Aorta (tissue), 5 donors: ENCODE measurements around the gene G6PC1. TPM values are rescaled to one million over a fixed set of nuclear protein-coding genes. Genes with fewer than 3 reads are reported as not detected.

Experiments used
- ATAC-seq: fragments of 200-7000 bp; cut with Tn5 transposase; one replicate; pipeline ENCODE4 v1.9.1; 2022; ENCODE audit warnings: moderate library complexity; ENCODE audit not compliant: low FRiP score
- DNase-seq, 2 donors: peaks; one replicate each; pipeline ENCODE4 v3.0.0-alpha.2; 2020
- H3K27ac ChIP-seq, 2 donors: one replicate each; pipeline ENCODE4 v1.5.1; 2013; ENCODE audit warnings: low read length in 2 of 2, mild to moderate bottlenecking in 2 of 2, moderate library complexity in 2 of 2, control low read depth in 1 of 2, inconsistent platforms in 1 of 2, low read depth in 1 of 2
- H3K27me3 ChIP-seq, 2 donors: one replicate each; pipeline ENCODE4 v1.6.1; 2013; ENCODE audit warnings: control low read depth in 1 of 2, low read length in 1 of 2, mild to moderate bottlenecking in 1 of 2, moderate library complexity in 1 of 2; ENCODE audit not compliant: insufficient read depth in 2 of 2, control insufficient read depth in 1 of 2
- H3K36me3 ChIP-seq, 2 donors: one replicate each; pipeline ENCODE4 v1.6.1; 2013; ENCODE audit warnings: control low read depth in 1 of 2, low read length in 1 of 2, mild to moderate bottlenecking in 1 of 2; ENCODE audit not compliant: insufficient read depth in 2 of 2, control insufficient read depth in 1 of 2
- H3K4me1 ChIP-seq, 2 donors: one replicate each; pipeline ENCODE4 v1.6.1; 2013; ENCODE audit warnings: low read length in 2 of 2, control low read depth in 1 of 2, mild to moderate bottlenecking in 1 of 2, moderate library complexity in 1 of 2; ENCODE audit not compliant: insufficient read depth in 2 of 2, control insufficient read depth in 1 of 2
- H3K4me3 ChIP-seq, 2 donors: one replicate each; pipeline ENCODE4 v1.5.1; 2013; ENCODE audit warnings: low read length in 2 of 2, control low read depth in 1 of 2, mild to moderate bottlenecking in 1 of 2
- H3K9me3 ChIP-seq: one replicate; pipeline ENCODE4 v1.6.1; 2013; ENCODE audit warnings: mild to moderate bottlenecking, low read length; ENCODE audit not compliant: control insufficient read depth
- WGBS, 2 donors: extraction: QIAGEN DNeasy Blood & Tissue Kit; methylation state at CpG; one replicate each; pipeline ENCODE4 v1.1.7; 2013; 5-methylcytosine and 5-hydroxymethylcytosine counted together
- intact Hi-C, 2 donors: fragments of 100-400 bp; cut with DNase I; formaldehyde crosslinking; loops; one replicate each; pipeline versions ENCODE4 v1.14.2 to v1.15.0; 2022
- polyA plus RNA-seq, 2 donors: library from polyadenylated mRNA; stranded (reverse); fragments of 200-250 nt; gene quantifications; one replicate each; pipeline ENCODE4 v1.2.3, GENCODE V29; 2013
- total RNA-seq, 2 donors: library from RNA; stranded (reverse); fragmentation: NEBNext Ultra II Directional; extraction: Animal tissue kit (Norgen Biotek cat#: 25700); gene quantifications; one replicate each; pipeline ENCODE4 v1.2.1, GENCODE V29; 2021
- donor health status: healthy with polysubstance abuse.
- donor health status: Bipolar disorder and iron deficiency.
- donor health status: DM: no; HTN: no; CAD: no.
- donor health status: DM: no; HTN: no; CAD: no.
- donor health status: DM: yes; HTN: yes; CAD: no.

Gene G6PC1
- total and polyA plus RNA-seq, 4 donors, result 3.0 TPM; not detected in 3

DNA sequence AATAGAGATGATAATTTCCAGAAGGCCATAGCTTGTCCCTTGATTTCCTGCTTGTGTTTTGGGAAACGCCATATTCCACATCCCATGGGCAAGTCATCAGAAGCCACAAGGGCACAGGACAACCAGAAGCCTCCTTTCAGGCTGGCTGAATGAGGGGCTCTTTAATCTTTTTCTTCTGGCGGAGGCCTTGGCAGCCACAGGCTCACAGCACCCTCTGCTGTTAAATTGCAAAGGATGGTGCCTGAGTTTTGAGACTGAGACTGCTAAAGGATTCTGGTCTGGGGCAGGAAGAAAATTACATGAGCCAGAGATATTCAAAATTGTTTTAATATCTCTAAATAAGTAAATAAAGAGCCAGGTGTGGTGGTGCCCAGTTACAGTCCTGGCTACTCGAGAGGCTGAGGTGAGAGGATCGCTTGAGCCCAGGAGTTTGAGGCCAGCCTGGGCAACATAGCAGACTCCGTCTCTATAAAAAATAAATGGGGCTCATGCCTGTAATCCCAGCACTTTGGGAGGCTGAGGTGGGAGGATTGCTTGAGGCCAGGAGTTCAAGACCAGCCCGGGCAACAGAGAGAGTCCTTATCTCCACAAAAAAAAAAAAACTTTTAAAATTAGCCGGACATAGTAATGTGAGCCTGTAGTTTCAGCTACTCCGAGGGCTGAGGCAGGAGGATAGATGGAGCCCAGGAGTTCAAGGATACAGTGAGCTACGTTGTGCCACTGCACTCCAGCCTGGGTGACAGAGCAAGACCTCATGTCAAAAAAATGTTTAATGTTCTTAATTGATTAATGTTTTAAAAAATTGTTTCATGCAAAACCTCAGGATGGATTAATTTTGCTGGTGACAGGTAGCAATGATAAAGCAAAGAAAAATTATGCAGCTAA is 37.4 kb downstream of the G6PC1 start:
- WGBS, 2 donors, result 29 to 30% methylated on average over 9 of the region's 9 CpGs

DNA sequence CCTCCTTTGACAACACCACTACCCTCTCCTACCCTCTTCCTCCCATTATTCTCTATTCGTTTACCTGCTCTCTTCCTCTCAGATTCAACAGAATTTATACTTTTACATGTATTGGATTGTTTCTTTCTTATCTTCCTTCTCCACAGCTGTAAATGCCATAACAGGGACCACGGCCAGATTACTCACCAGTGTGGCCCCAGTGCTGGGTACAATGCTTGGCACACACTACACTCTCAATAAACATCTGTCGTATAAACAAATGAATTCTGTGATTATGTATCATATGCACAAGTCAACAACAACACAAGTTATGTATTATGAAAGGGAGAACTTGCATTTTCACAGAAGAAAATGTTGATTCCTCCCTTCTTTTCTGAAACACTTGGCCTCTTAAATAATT is 43.6 kb downstream of the G6PC1 start:
- Histone ChIP-seq H3K4me1 (peaks cover 3% of the 10 kb centered on the region in 2 donors), H3K36me3 (no peaks in the 10 kb centered on the region), H3K27me3 (no peaks in the 10 kb centered on the region), H3K9me3 (no peaks in the 10 kb centered on the region), H3K4me3 (no peak overlapping the region), H3K27ac (peak overlapping the region in 1 of 2 donors; percentile 28)
- no peak for DNase-seq
- no peak for ATAC-seq
- 12 to 17% methylated on average over 3 of the region's 3 CpGs for WGBS, 2 donors
- intact Hi-C loops, result no loop called here

More for the DNA sequence above, 37.4 kb downstream of the G6PC1 start:
- Histone ChIP-seq H3K4me3 (no peak overlapping the region), H3K36me3 (no peaks in the 10 kb centered on the region), H3K27ac (no peak overlapping the region), H3K27me3 (no peaks in the 10 kb centered on the region), H3K9me3 (no peaks in the 10 kb centered on the region), H3K4me1 (no peaks in the 10 kb centered on the region)
- DNase-seq (peak in 1 of 2 donors; percentile 52), ATAC-seq (peak; percentile 66)
- intact Hi-C loops, result loop anchor here (2.0 to 10.0 kb wide), 2 partner anchors 95 to 213 kb away; no protein-coding TSS in a partner anchor

DNA sequence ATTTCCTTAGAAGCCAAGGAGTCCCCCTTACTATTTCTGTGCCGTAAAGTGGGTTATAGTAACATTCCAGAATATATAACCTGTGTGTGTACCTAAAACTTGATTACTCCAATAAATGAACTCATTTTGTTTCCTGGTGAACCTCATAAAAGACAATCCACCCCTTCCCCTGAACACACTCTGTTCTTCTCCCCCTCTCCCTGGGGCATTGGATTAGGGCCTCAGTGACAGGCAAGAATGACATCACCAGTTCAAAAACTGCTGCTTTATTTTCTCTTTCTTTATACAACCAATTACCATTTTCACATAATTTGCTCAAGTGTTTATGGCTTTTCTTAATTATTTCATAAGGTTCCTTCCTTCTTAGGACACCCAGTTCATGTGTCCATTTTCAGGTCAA is 46.2 kb downstream of the G6PC1 start:
- peak overlapping the region; percentile 67 to 77 for H3K27ac ChIP-seq
- WGBS, 2 donors, result 44 to 45% methylated on average over 1 of the region's 1 CpG
- DNase-seq, result no peak
- no peaks in the 10 kb centered on the region for H3K9me3 ChIP-seq
- intact Hi-C loops, result no loop called here
- no peak overlapping the region for H3K4me3 ChIP-seq
- H3K36me3 ChIP-seq, result peaks cover 0 to 8% of the 10 kb centered on the region in 2 donors
- H3K27me3 ChIP-seq, result no peaks in the 10 kb centered on the region
- ATAC-seq, result no peak
- peaks cover 3% of the 10 kb centered on the region in 2 donors for H3K4me1 ChIP-seq

DNA sequence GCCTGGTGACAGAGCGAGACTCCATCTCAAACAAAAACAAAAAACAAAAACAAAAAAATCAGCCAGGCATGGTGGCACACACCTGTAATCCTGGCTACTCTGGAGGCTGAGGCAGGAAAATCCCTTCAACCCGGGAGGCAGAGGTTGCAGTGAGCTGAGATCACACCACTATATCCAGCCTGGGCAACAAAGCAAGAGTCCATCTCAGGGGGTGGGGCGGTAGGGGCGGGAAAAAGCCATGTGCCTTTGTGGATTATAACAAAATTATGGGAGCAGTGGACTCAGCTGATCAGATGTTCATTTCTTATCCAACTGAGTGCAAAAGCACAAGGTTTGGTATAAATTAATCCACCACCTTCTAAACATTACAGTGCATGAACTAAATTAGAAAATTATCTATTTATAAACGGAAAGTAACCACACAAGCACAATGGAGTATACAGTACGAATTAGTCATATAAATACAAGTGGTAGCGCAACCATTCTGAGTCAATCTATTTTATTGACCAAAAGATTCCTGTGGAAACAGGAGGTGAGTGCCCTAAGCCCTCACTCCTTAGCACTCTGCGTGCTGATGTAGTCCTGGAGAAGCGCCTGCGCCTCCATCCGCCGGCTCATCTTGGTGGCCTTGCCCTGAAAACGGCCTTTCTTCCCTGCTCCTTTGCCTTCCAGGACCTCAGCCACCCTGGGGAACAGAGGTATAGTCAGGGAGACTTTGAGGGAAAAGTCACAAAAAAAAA is 49.6 kb downstream of the G6PC1 start:
- Histone ChIP-seq H3K9me3 (no peaks in the 10 kb centered on the region), H3K4me3 (no peak overlapping the region), H3K36me3 (peaks cover 4 to 14% of the 10 kb centered on the region in 2 donors), H3K27me3 (no peaks in the 10 kb centered on the region), H3K27ac (no peak overlapping the region), H3K4me1 (peaks cover 0 to 3% of the 10 kb centered on the region in 2 donors)
- DNase-seq, result no peak
- 93 to 97% methylated on average over 13 of the region's 13 CpGs for WGBS, 2 donors
- ATAC-seq, result no peak
- intact Hi-C loops, result no loop called here

Other genes starting within 250 kb of the G6PC1 start
- 10 to 100 TPM; 23.4 to 42.6 TPM for gene TUBG2, start 241.5 kb upstream of the G6PC1 start, total RNA-seq
- gene TUBG2, start 241.5 kb upstream of the G6PC1 start, polyA plus RNA-seq, result 10 to 100 TPM; 23.9 to 72.2 TPM
- 10 to 100 TPM; 27.0 to 47.5 TPM for gene PLEKHH3, start 223.8 kb upstream of the G6PC1 start, total RNA-seq
- 10 to 100 TPM; 10.0 to 59.3 TPM for gene PLEKHH3, start 223.8 kb upstream of the G6PC1 start, polyA plus RNA-seq
- gene CCR10, start 219.0 kb upstream of the G6PC1 start, total RNA-seq, result 1 to 10 TPM; 2.5 to 3.4 TPM
- gene CCR10, start 219.0 kb upstream of the G6PC1 start, polyA plus RNA-seq, result 1 to 10 TPM in 1 of 2 donors, under 1 TPM in 1; 0.50 to 3.7 TPM
- gene CNTNAP1, start 218.3 kb upstream of the G6PC1 start, total RNA-seq, result 10 to 100 TPM in 1 of 2 donors, 1 to 10 TPM in 1; 7.6 to 25.8 TPM
- 10 to 100 TPM in 1 of 2 donors, 1 to 10 TPM in 1; 1.0 to 11.5 TPM for gene CNTNAP1, start 218.3 kb upstream of the G6PC1 start, polyA plus RNA-seq
- 10 to 100 TPM; 62.5 to 72.4 TPM for gene EZH1, start 155.8 kb upstream of the G6PC1 start, total RNA-seq
- 10 to 100 TPM; 22.4 to 41.7 TPM for gene EZH1, start 155.8 kb upstream of the G6PC1 start, polyA plus RNA-seq
- gene RAMP2, start 139.6 kb upstream of the G6PC1 start, total RNA-seq, result 10 to 100 TPM; 27.1 to 77.7 TPM
- gene RAMP2, start 139.6 kb upstream of the G6PC1 start, polyA plus RNA-seq, result 10 to 100 TPM in 1 of 2 donors, 1 to 10 TPM in 1; 8.1 to 14.5 TPM
- 10 to 100 TPM; 31.2 to 33.8 TPM for gene VPS25, start 127.3 kb upstream of the G6PC1 start, total RNA-seq
- 10 to 100 TPM; 45.5 to 46.8 TPM for gene VPS25, start 127.3 kb upstream of the G6PC1 start, polyA plus RNA-seq
- under 1 TPM; 0.19 to 0.24 TPM for gene WNK4, start 120.2 kb upstream of the G6PC1 start, total RNA-seq
- 1 to 10 TPM in 1 of 2 donors, not detected in 1; 1.1 TPM for gene WNK4, start 120.2 kb upstream of the G6PC1 start, polyA plus RNA-seq
- gene COA3, start 102.1 kb upstream of the G6PC1 start, total RNA-seq, result 10 to 100 TPM; 31.7 to 34.8 TPM
- gene COA3, start 102.1 kb upstream of the G6PC1 start, polyA plus RNA-seq, result 100 to 1,000 TPM in 1 of 2 donors, 10 to 100 TPM in 1; 75.9 to 117 TPM
- gene CNTD1, start 101.9 kb upstream of the G6PC1 start, total RNA-seq, result under 1 TPM in 1 of 2 donors, not detected in 1; 0.81 TPM
- gene CNTD1, start 101.9 kb upstream of the G6PC1 start, polyA plus RNA-seq, result 1 to 10 TPM in 1 of 2 donors, under 1 TPM in 1; 0.33 to 2.1 TPM
- 10 to 100 TPM; 66.9 to 76.9 TPM for gene BECN1, start 76.5 kb upstream of the G6PC1 start, total RNA-seq
- gene BECN1, start 76.5 kb upstream of the G6PC1 start, polyA plus RNA-seq, result 100 to 1,000 TPM in 1 of 2 donors, 10 to 100 TPM in 1; 67.8 to 105 TPM
- gene PSME3, start 67.4 kb upstream of the G6PC1 start, total RNA-seq, result 10 to 100 TPM; 57.7 to 69.8 TPM
- 10 to 100 TPM; 41.1 to 58.6 TPM for gene PSME3, start 67.4 kb upstream of the G6PC1 start, polyA plus RNA-seq
- gene AOC2, start 56.2 kb upstream of the G6PC1 start, total RNA-seq, result 1 to 10 TPM; 1.8 to 2.6 TPM
- gene AOC2, start 56.2 kb upstream of the G6PC1 start, polyA plus RNA-seq, result under 1 TPM; 0.25 to 0.38 TPM
- 100 to 1,000 TPM; 270 to 344 TPM for gene AOC3, start 49.6 kb upstream of the G6PC1 start, total RNA-seq
- 100 to 1,000 TPM in 1 of 2 donors, 10 to 100 TPM in 1; 82.1 to 107 TPM for gene AOC3, start 49.6 kb upstream of the G6PC1 start, polyA plus RNA-seq
- 10 to 100 TPM; 38.2 to 39.0 TPM for gene AARSD1, start 63.7 kb downstream of the G6PC1 start, total RNA-seq
- 10 to 100 TPM; 30.2 to 87.0 TPM for gene AARSD1, start 63.7 kb downstream of the G6PC1 start, polyA plus RNA-seq
- 1 to 10 TPM; 2.5 to 6.6 TPM for gene PTGES3L, start 79.3 kb downstream of the G6PC1 start, total RNA-seq
- 1 to 10 TPM; 3.2 to 5.5 TPM for gene PTGES3L, start 79.3 kb downstream of the G6PC1 start, polyA plus RNA-seq
- 10 to 100 TPM; 10.6 to 16.0 TPM for gene RUNDC1, start 79.8 kb downstream of the G6PC1 start, total RNA-seq
- 1 to 10 TPM; 2.4 to 7.3 TPM for gene RUNDC1, start 79.8 kb downstream of the G6PC1 start, polyA plus RNA-seq
- gene RPL27, start 97.6 kb downstream of the G6PC1 start, total RNA-seq, result 100 to 1,000 TPM; 723 to 755 TPM
- 1,000 to 10,000 TPM; 3,011 to 6,939 TPM for gene RPL27, start 97.6 kb downstream of the G6PC1 start, polyA plus RNA-seq
- 10 to 100 TPM; 24.8 to 35.3 TPM for gene IFI35, start 106.0 kb downstream of the G6PC1 start, total RNA-seq
- gene IFI35, start 106.0 kb downstream of the G6PC1 start, polyA plus RNA-seq, result 10 to 100 TPM; 34.2 to 45.2 TPM
- 100 to 1,000 TPM; 165 to 241 TPM for gene VAT1, start 121.6 kb downstream of the G6PC1 start, total RNA-seq
- 10 to 100 TPM; 55.7 to 65.3 TPM for gene VAT1, start 121.6 kb downstream of the G6PC1 start, polyA plus RNA-seq
- 1 to 10 TPM; 1.1 to 2.7 TPM for gene RND2, start 124.4 kb downstream of the G6PC1 start, total RNA-seq
- 1 to 10 TPM; 2.0 to 3.9 TPM for gene RND2, start 124.4 kb downstream of the G6PC1 start, polyA plus RNA-seq
- 1 to 10 TPM; 4.3 to 6.6 TPM for gene BRCA1, start 224.6 kb downstream of the G6PC1 start, total RNA-seq
- 1 to 10 TPM in 1 of 2 donors, under 1 TPM in 1; 0.38 to 2.1 TPM for gene BRCA1, start 224.6 kb downstream of the G6PC1 start, polyA plus RNA-seq